Mammary epithelial cell (primary cell): ENCODE data around the gene KCTD10.
A peak's percentile ranks its signal among the peaks of the same experiment; 100 is the strongest.

Source experiments
- CTCF ChIP-seq, 2 donors: IDR thresholded peaks in 1 of 2; conservative IDR thresholded peaks in 1 of 2; 2 replicates each; pipeline ENCODE4 v1.5.1; 2011 to 2012; ENCODE audit warnings: inconsistent platforms in 2 of 2, low read length in 2 of 2, mild to moderate bottlenecking in 2 of 2, control low read depth in 1 of 2, low read depth in 1 of 2; ENCODE audit not compliant: insufficient read depth in 1 of 2; ENCODE audit errors: extremely low read depth in 1 of 2
- EZH2 ChIP-seq: IDR thresholded peaks from 2 replicates; pipeline ENCODE4 v1.6.1; 2012; ENCODE audit warnings: low read length, inconsistent platforms, borderline replicate concordance

GRCh38 chr12:109518820-109519665 lies 41.9 kb upstream of the KCTD10 start:
- TF ChIP-seq EZH2, result no peak
- peak; percentile 87 to 89 for TF ChIP-seq CTCF (conservative IDR thresholded peaks at IDR 0.05 in 1 of 2, IDR thresholded peaks at IDR 0.05 in 1 of 2; ENCODE audit: extremely low read depth in 1 of 2, insufficient read depth in 1 of 2, low read depth in 1 of 2, low read length in 2 of 2)
